ENCODE data around the gene MTPN. TPM values are rescaled to one million over a fixed set of nuclear protein-coding genes. Genes with fewer than 3 reads are reported as not detected.

The MTPN gene
- total RNA-seq, 2 experiments from 2014 or later = 91.3 to 281 TPM

- CTCF ChIA-PET (ENCODE audit: unreplicated experiment) = no interaction called here
These were observed 59.0 kb downstream of the MTPN start for GRCh38 chr7:135918134-135918533.

GRCh38 chr7:135917721-135918120, 59.4 kb downstream of the MTPN start:
- TF ChIP-seq, protein P1, sequence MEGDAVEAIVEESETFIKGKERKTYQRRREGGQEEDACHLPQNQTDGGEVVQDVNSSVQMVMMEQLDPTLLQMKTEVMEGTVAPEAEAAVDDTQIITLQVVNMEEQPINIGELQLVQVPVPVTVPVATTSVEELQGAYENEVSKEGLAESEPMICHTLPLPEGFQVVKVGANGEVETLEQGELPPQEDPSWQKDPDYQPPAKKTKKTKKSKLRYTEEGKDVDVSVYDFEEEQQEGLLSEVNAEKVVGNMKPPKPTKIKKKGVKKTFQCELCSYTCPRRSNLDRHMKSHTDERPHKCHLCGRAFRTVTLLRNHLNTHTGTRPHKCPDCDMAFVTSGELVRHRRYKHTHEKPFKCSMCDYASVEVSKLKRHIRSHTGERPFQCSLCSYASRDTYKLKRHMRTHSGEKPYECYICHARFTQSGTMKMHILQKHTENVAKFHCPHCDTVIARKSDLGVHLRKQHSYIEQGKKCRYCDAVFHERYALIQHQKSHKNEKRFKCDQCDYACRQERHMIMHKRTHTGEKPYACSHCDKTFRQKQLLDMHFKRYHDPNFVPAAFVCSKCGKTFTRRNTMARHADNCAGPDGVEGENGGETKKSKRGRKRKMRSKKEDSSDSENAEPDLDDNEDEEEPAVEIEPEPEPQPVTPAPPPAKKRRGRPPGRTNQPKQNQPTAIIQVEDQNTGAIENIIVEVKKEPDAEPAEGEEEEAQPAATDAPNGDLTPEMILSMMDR (conservative IDR thresholded peaks at IDR 0.05; ENCODE audit: low read length) = no peak
- no peak for TF ChIP-seq EZH2phosphoT487 (IDR thresholded peaks at IDR 0.05; ENCODE audit: borderline replicate concordance, low read depth, low read length)
- intact Hi-C loops (cut with micrococcal nuclease; ENCODE audit: unreplicated experiment) = no loop called here
- Histone ChIP-seq H3K9me3 (ENCODE audit: low read length) (no peaks in the 10 kb centered on the region), H3K27ac (ENCODE audit: low read depth, low read length, poor library complexity, severe bottlenecking) (no peak overlapping the region), H4K20me1 (ENCODE audit: insufficient read depth, low read length) (no peaks in the 10 kb centered on the region), H3K79me2 (ENCODE audit: insufficient read depth, low read depth, low read length) (no peaks in the 10 kb centered on the region), H3K4me3 (ENCODE audit: low read depth, low read length, poor library complexity, severe bottlenecking) (no peak overlapping the region), H2AFZ (ENCODE audit: low read length) (no peak overlapping the region), H3K9me2 (ENCODE audit: insufficient read depth, low read length) (no peaks in the 10 kb centered on the region), H3K36me3 (ENCODE audit: insufficient read depth, low read length) (peaks cover 13% of the 10 kb centered on the region), H3K4me2 (ENCODE audit: low read length) (no peak overlapping the region), H3K4me1 (ENCODE audit: insufficient read depth, low read length, poor library complexity, severe bottlenecking) (no peaks in the 10 kb centered on the region)
- BruUV-seq (replicated peaks) = no TSS peak
- POLR2A ChIA-PET = no interaction called here
- CTCF ChIA-PET (ENCODE audit: unreplicated experiment) = no interaction called here
- DNase-seq (ENCODE audit: low spot score) = no peak

More at GRCh38 chr7:135918134-135918533, 59.0 kb downstream of the MTPN start:
- TF ChIP-seq EZH2phosphoT487 (IDR thresholded peaks at IDR 0.05; ENCODE audit: borderline replicate concordance, low read depth, low read length) = no peak
- TF ChIP-seq, protein P1 (conservative IDR thresholded peaks at IDR 0.05; ENCODE audit: low read length) = no peak
- Histone ChIP-seq H3K9me2 (ENCODE audit: insufficient read depth, low read length) (no peaks in the 10 kb centered on the region), H3K79me2 (ENCODE audit: insufficient read depth, low read depth, low read length) (no peaks in the 10 kb centered on the region), H2AFZ (ENCODE audit: low read length) (no peak overlapping the region), H3K36me3 (ENCODE audit: insufficient read depth, low read length) (peaks cover 16% of the 10 kb centered on the region), H3K4me3 (ENCODE audit: low read depth, low read length, poor library complexity, severe bottlenecking) (no peak overlapping the region), H4K20me1 (ENCODE audit: insufficient read depth, low read length) (no peaks in the 10 kb centered on the region), H3K4me2 (ENCODE audit: low read length) (no peak overlapping the region), H3K4me1 (ENCODE audit: insufficient read depth, low read length, poor library complexity, severe bottlenecking) (no peaks in the 10 kb centered on the region), H3K9me3 (ENCODE audit: low read length) (no peaks in the 10 kb centered on the region), H3K27ac (ENCODE audit: low read depth, low read length, poor library complexity, severe bottlenecking) (no peak overlapping the region)
- intact Hi-C loops (cut with micrococcal nuclease; ENCODE audit: unreplicated experiment) = no loop called here
- DNase-seq (ENCODE audit: low spot score) = no peak
- no TSS peak for BruUV-seq (replicated peaks)
- POLR2A ChIA-PET = no interaction called here

DNA sequence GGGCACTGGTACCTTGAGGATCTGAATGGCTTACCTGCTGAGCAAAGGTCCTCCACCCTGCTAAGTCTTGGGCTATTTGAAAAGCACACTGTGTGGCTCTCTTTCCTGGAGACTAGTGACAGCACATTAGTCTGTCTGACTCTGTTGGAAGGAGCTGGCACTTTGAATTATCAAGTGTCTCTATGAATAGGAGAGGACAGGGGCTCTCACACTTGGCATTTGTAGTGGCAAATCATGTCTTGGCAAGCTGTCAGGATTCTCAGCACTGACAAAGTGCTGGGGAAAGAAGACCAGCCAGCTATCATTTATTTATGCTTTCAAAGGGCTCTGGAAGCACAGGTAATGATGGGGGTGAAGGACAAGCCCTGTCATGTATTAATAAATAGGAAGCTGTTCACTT, 62.8 kb downstream of the MTPN start:
- Histone ChIP-seq H3K9me2 (ENCODE audit: insufficient read depth, low read length) (no peaks in the 10 kb centered on the region), H4K20me1 (ENCODE audit: insufficient read depth, low read length) (no peaks in the 10 kb centered on the region), H3K79me2 (ENCODE audit: insufficient read depth, low read depth, low read length) (no peaks in the 10 kb centered on the region), H3K4me1 (ENCODE audit: insufficient read depth, low read length, poor library complexity, severe bottlenecking) (no peaks in the 10 kb centered on the region), H2AFZ (ENCODE audit: low read length) (no peak overlapping the region), H3K36me3 (ENCODE audit: insufficient read depth, low read length) (no peaks in the 10 kb centered on the region), H3K27ac (ENCODE audit: low read depth, low read length, poor library complexity, severe bottlenecking) (no peak overlapping the region), H3K9me3 (ENCODE audit: low read length) (no peaks in the 10 kb centered on the region), H3K4me3 (ENCODE audit: low read depth, low read length, poor library complexity, severe bottlenecking) (no peak overlapping the region), H3K4me2 (ENCODE audit: low read length) (no peak overlapping the region)
- no TSS peak for BruUV-seq (replicated peaks)
- ChIA-PET POLR2A (interaction anchor here (0.7 kb wide), 1 partner anchor 1765 kb away, joined by 3 read pairs; no protein-coding TSS in a partner anchor), CTCF (ENCODE audit: unreplicated experiment) (no interaction called here)
- TF ChIP-seq EZH2phosphoT487 (IDR thresholded peaks at IDR 0.05; ENCODE audit: borderline replicate concordance, low read depth, low read length) = no peak
- TF ChIP-seq, protein P1 (conservative IDR thresholded peaks at IDR 0.05; ENCODE audit: low read length) = no peak
- intact Hi-C loops (cut with micrococcal nuclease; ENCODE audit: unreplicated experiment) = no loop called here
- DNase-seq (ENCODE audit: low spot score) = no peak

All from OCI-LY7 (cell line).